ENCODE results near the gene PIKFYVE.
"Not testable (repeated sequence)": the region's sequence is repeated elsewhere in the genome, so short reads cannot be mapped to it uniquely, and the experiment has no call there.

PIKFYVE gene

DNA sequence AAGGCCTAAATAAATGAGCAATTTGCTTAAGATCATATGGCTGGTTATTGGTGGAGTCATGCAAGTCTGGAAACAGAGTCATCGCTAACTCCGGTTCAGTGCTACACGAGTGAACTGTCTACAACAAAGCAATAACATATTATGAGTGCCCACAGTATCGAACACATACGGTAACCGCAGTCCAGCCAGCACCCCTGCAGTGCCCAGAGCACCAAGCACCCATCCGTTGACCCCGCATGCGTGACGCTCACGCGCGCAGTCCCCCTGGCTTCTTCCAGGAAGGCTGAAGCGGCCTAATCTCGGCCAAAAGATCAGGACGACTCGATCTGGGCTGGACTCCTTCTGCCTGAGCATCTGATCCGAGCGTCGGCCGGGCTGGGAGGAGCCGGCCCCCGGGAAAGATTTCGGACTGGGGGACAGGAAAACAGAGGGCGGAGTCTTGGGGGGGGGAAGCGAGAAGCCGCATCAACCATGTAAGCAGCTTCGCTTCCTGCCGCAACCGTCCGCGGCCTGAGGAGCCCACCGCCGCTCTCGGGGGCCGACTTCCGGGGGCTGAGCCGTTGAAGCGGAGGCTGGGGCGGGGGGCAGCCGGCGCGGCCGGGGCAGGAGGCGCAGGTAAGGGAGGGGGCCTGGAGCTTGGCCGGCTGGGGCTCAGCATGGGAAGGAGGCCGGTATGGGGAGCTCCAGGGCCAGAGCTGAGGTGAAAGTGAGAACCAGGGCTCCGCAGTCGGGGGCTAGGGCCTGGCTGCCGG is at the start of gene PIKFYVE:
PIKFYVE (plus strand) TSS at position 455 of the 752 bp plus-strand sequence. CDS start 5,265 bp downstream, outside the sequence.
- TF ChIP-seq, protein P1, sequence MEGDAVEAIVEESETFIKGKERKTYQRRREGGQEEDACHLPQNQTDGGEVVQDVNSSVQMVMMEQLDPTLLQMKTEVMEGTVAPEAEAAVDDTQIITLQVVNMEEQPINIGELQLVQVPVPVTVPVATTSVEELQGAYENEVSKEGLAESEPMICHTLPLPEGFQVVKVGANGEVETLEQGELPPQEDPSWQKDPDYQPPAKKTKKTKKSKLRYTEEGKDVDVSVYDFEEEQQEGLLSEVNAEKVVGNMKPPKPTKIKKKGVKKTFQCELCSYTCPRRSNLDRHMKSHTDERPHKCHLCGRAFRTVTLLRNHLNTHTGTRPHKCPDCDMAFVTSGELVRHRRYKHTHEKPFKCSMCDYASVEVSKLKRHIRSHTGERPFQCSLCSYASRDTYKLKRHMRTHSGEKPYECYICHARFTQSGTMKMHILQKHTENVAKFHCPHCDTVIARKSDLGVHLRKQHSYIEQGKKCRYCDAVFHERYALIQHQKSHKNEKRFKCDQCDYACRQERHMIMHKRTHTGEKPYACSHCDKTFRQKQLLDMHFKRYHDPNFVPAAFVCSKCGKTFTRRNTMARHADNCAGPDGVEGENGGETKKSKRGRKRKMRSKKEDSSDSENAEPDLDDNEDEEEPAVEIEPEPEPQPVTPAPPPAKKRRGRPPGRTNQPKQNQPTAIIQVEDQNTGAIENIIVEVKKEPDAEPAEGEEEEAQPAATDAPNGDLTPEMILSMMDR (IDR thresholded peaks at IDR 0.05; ENCODE audit: low read depth, low read length), result no peak
- in situ Hi-C loops (cut with HindIII; ENCODE audit: low sequenced_read_pairs), result no loop called here
- DNase-seq (ENCODE audit: low read depth, low spot score), result peak; percentile 99

DNA sequence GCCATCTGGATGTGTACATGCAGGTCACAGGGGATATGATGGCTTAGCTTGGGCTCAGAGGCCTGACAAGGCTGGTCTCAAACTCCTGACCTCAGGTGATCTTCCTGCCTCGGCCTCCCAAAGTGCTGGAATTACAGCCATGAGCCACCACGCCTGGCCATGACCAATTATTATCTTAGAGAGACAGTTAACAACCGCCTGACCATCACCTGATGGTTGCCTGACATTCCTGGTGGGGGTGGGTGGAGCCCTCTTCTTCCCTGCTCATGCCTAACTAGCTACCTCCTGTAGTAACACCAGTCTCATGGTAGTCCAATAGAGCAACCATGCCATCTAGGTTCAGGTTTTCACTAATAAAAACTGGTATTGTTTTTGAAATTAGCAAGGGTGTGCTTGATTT is 44.2 kb upstream of the PIKFYVE start:
- in situ Hi-C loops (cut with HindIII; ENCODE audit: low sequenced_read_pairs); DNase-seq (ENCODE audit: low read depth, low spot score); H3K4me3 ChIP-seq (ENCODE audit: low read depth, low read length): not testable (repeated sequence)

More for the DNA sequence above, at the start of gene PIKFYVE:
- H3K4me3 ChIP-seq (ENCODE audit: low read depth, low read length), result peak within 1 kb of the TSS; percentile 81

DNA sequence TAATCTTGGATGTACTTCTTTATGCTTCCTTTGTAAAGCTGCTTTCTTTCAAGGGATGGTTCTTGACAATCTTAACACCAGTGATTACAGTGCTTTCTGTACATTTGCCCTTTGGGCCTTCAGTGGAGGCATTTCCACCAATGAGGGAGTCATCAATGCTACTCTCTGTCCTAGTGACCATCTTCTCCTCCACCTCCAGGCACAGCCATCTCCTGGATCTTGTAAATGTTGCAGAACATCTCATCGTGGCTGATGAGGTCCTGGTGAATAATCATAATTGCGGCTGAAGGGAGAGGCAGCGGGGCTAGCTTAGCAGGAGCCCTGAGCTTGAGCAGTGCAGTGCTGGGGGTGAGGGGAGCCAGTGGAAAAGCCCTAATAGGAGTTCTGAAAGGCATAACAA is 43.7 kb upstream of the PIKFYVE start:
- no peak for DNase-seq (ENCODE audit: low read depth, low spot score)
- in situ Hi-C loops (cut with HindIII; ENCODE audit: low sequenced_read_pairs), result no loop called here
- TF ChIP-seq, protein P1 (IDR thresholded peaks at IDR 0.05; ENCODE audit: low read depth, low read length), result no peak
- H3K4me3 ChIP-seq (ENCODE audit: low read depth, low read length), result no peak overlapping the region

DNA sequence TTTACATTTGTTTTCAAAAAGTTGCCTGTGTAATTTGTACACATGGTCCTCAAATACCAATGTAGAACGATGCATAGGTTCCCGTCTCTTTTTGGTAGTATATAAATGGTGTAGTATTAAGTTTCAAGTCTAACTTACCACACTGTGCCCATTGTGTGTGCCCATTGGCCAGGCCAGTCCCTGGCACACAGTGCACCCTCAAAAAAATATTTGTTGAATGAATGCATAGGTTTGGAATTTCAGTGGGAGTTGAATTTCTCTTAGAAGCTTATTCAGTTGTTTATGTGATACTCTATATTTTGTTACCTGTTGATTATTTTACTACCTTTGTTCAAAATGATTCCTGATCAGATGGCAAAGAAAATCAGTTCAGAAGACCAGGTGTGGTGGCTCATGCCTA is 41.3 kb upstream of the PIKFYVE start:
- no peak for DNase-seq (ENCODE audit: low read depth, low spot score)

GRCh38 chr2:208227581-208228232 is 38.3 kb upstream of the PIKFYVE start:
- in situ Hi-C loops (cut with HindIII; ENCODE audit: low sequenced_read_pairs), result no loop called here
- H3K4me3 ChIP-seq (ENCODE audit: low read depth, low read length), result no peak overlapping the region
- DNase-seq (ENCODE audit: low read depth, low spot score), result no peak
- TF ChIP-seq, protein P1 (IDR thresholded peaks at IDR 0.05; ENCODE audit: low read depth, low read length), result no peak

More for the DNA sequence above, 41.3 kb upstream of the PIKFYVE start:
- H3K4me3 ChIP-seq (ENCODE audit: low read depth, low read length), result no peak overlapping the region
- TF ChIP-seq, protein P1 (IDR thresholded peaks at IDR 0.05; ENCODE audit: low read depth, low read length), result no peak
- in situ Hi-C loops (cut with HindIII; ENCODE audit: low sequenced_read_pairs), result no loop called here

DNA sequence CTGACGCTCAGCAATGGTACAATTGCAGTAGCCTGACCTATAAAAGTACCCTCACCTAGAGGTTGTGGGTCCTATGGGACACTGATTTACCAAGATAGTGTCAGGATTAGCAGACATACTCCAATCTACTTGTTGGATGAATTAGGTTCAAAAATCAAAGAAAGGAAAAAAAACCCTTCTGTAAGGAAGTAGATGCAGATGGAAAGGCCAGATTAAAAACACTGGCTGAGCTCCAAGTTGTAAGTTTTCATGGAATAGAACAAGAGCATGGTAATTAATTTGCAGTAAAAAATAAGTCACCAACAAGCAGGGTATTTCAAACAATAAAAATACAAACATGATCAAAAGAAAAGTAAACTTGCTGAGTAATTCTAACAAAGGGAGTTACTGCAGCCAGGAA is 37.6 kb upstream of the PIKFYVE start:
- in situ Hi-C loops (cut with HindIII; ENCODE audit: low sequenced_read_pairs), result no loop called here
- H3K4me3 ChIP-seq (ENCODE audit: low read depth, low read length), result no peak overlapping the region
- TF ChIP-seq, protein P1 (IDR thresholded peaks at IDR 0.05; ENCODE audit: low read depth, low read length), result no peak
- no peak for DNase-seq (ENCODE audit: low read depth, low spot score)

GRCh38 chr2:208234786-208235185 is 31.3 kb upstream of the PIKFYVE start:
- TF ChIP-seq, protein P1 (IDR thresholded peaks at IDR 0.05; ENCODE audit: low read depth, low read length), result no peak
- H3K4me3 ChIP-seq (ENCODE audit: low read depth, low read length), result no peak overlapping the region
- DNase-seq (ENCODE audit: low read depth, low spot score), result no peak
- in situ Hi-C loops (cut with HindIII; ENCODE audit: low sequenced_read_pairs), result no loop called here
